Stomach (tissue), 9 donors: ENCODE data around the gene FBXL17. TPM values are rescaled to one million over a fixed set of nuclear protein-coding genes. Genes with fewer than 3 reads are reported as not detected.

ENCODE experiments used
- DNase-seq, 2 donors: peaks; one replicate each; pipeline versions ENCODE4 v3.0.0 to v3.0.0-alpha.2; 2013 to 2019
- H3K27ac ChIP-seq, 5 donors: fragments of 200-600 bp in 4 of 5; sonication (generic) in 4 of 5; one replicate each; pipeline ENCODE4 v1.5.1; 2013 to 2019; ENCODE audit warnings: mild to moderate bottlenecking in 1 of 5, moderate library complexity in 1 of 5
- H3K27me3 ChIP-seq, 3 donors: fragments of 200-600 bp; sonication (generic); one replicate each; pipeline ENCODE4 v1.5.1; 2017 to 2019; ENCODE audit warnings: mixed run types in 1 of 3
- H3K36me3 ChIP-seq, 4 donors: fragments of 200-600 bp; sonication (generic); 1 replicate in 3 of 4; 2 replicates in 1 of 4; pipeline ENCODE4 v1.5.1; 2016 to 2019
- H3K4me1 ChIP-seq, 4 donors: fragments of 200-600 bp; sonication (generic); one replicate each; pipeline ENCODE4 v1.5.1; 2016 to 2019
- H3K4me3 ChIP-seq, 4 donors: fragments of 200-600 bp; sonication (generic) in 3 of 4; one replicate each; pipeline ENCODE4 v1.5.1; 2016 to 2019; ENCODE audit warnings: mild to moderate bottlenecking in 1 of 4
- H3K9me3 ChIP-seq, 4 donors: fragments of 200-600 bp; sonication (generic); one replicate each; pipeline ENCODE4 v1.5.1; 2016 to 2019
- EP300 ChIP-seq: sonication (generic); formaldehyde crosslinking; IDR thresholded peaks from one replicate; pipeline ENCODE4 v1.6.1; 2017; ENCODE audit warnings: antibody characterized with exemption
- POLR2A ChIP-seq, 4 donors: fragments of 450-650 bp; IDR thresholded peaks; one replicate each; pipeline ENCODE4 v1.6.1; 2016; ENCODE audit warnings: antibody characterized with exemption in 4 of 4, control low read depth in 2 of 4, mild to moderate bottlenecking in 1 of 4, moderate library complexity in 1 of 4
- POLR2AphosphoS5 ChIP-seq, 3 donors: sonication (generic); formaldehyde crosslinking; IDR thresholded peaks; one replicate each; pipeline ENCODE4 v1.6.1; 2016; ENCODE audit warnings: antibody characterized with exemption in 3 of 3
- WGBS, 5 donors: extraction: QIAGEN DNeasy Blood & Tissue Kit in 3 of 5; methylation state at CpG; one replicate each; pipeline versions ENCODE4 v1.1.5 to v1.1.7; 2013 to 2018; 5-methylcytosine and 5-hydroxymethylcytosine counted together
- intact Hi-C: fragments of 100-400 bp; cut with DNase I; formaldehyde crosslinking; loops from one replicate; pipeline ENCODE4 v1.15.1; 2023; ENCODE audit warnings: low total_unique reads
- polyA plus RNA-seq, 3 donors: library from polyadenylated mRNA; stranded (reverse); fragments of 200-250 nt; gene quantifications; one replicate each; pipeline ENCODE4 v1.2.3, GENCODE V29; 2013
- total RNA-seq, 5 donors: library from RNA; depleted of rRNA; stranded (reverse); fragments of >200 nt; gene quantifications; one replicate each; pipeline versions ENCODE4 v1.1.0 to v1.2.3, GENCODE V29; 2014 to 2016
- TF ChIP-seq, protein P1 (sequence below), 7 experiments: fragments of 450-650 bp in 4 of 7; fragments of 200-600 bp in 3 of 7; sonication (generic) in 3 of 7; IDR thresholded peaks; one replicate each; pipeline ENCODE4 v1.5.1; 2016 to 2019; ENCODE audit warnings: antibody characterized with exemption in 7 of 7, control low read depth in 2 of 7, mild to moderate bottlenecking in 1 of 7
- donor health status: healthy with polysubstance abuse.
- donor health status: Bipolar disorder and iron deficiency.
- donor health status: healthy.

FBXL17 gene
- total and polyA plus RNA-seq, 8 donors: 3.8 to 28.0 (median 14.4) TPM

DNA sequence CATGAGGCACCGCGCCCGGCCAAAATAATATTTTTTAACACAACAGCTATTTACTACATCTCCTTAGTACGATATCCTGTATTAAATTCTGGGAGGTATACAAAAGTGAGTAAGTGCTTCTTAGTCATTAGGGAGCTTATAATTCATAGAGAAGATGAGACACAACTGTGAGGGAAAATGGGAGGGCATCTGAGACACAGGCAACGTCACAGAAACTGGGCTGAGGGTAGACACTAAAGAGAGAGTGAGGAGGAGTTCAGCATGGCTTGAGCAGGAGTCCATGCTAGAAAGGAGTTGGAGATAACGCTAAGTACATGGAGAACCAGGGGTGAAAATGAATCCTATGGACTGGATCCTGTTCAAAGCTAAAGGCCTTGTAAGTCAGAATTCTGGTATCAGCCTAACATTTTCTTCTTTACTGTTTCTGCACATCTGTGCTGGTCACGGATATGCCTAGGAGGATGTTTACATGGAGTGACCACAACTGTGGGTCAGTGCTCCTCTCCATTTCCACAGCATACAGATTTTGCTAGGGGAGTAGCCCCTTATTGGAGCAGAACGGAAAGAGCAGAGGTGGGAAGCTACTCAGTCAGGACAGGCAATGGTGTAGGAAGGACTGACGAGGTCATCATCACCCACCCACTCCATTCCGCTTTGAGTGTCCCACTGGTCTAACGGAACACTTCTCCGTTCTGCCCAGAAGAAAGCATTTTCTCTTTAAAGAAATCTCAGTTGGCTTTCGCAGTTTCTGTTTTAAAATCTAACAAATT is 400.8 kb downstream of the FBXL17 start:
- 92 to 95% (median 93%) methylated on average over 13 of the region's 13 CpGs for WGBS, 5 donors
- no peak for DNase-seq
- no peak overlapping the region for H3K4me3 ChIP-seq
- no peaks in the 10 kb centered on the region for H3K36me3 ChIP-seq
- peaks cover 0 to 14% (median 4%) of the 10 kb centered on the region in 4 donors for H3K4me1 ChIP-seq
- TF ChIP-seq EP300 (no peak), POLR2AphosphoS5 (IDR thresholded peaks at IDR 0.05) (no peak), POLR2A (IDR thresholded peaks at IDR 0.05) (no peak)
- TF ChIP-seq, protein P1, sequence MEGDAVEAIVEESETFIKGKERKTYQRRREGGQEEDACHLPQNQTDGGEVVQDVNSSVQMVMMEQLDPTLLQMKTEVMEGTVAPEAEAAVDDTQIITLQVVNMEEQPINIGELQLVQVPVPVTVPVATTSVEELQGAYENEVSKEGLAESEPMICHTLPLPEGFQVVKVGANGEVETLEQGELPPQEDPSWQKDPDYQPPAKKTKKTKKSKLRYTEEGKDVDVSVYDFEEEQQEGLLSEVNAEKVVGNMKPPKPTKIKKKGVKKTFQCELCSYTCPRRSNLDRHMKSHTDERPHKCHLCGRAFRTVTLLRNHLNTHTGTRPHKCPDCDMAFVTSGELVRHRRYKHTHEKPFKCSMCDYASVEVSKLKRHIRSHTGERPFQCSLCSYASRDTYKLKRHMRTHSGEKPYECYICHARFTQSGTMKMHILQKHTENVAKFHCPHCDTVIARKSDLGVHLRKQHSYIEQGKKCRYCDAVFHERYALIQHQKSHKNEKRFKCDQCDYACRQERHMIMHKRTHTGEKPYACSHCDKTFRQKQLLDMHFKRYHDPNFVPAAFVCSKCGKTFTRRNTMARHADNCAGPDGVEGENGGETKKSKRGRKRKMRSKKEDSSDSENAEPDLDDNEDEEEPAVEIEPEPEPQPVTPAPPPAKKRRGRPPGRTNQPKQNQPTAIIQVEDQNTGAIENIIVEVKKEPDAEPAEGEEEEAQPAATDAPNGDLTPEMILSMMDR (IDR thresholded peaks at IDR 0.05): no peak
- no peaks in the 10 kb centered on the region for H3K9me3 ChIP-seq
- H3K27ac ChIP-seq: no peak overlapping the region
- no peaks in the 10 kb centered on the region for H3K27me3 ChIP-seq
- intact Hi-C loops: no loop called here

DNA sequence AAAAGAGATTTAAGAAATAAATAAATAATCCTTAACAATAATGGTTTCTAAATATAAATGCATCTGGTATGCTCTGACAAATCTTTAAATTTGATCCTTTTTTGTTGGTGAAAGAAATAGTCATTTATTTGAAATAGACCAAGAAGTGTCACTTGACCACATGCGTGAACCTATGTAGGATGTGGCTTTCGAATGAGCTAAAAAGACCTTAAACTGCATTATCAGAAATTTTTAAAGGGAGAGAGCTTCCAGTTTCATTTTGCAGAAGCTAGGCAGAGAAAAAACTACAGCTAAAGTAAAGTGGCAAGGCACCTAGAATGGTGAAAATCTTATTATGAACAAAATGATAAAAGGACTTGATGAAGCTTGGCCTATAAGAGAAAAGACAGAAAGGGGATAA is 402.0 kb downstream of the FBXL17 start:
- intact Hi-C loops: no loop called here
- no peak overlapping the region for H3K27ac ChIP-seq
- 76 to 86% (median 77%) methylated on average over 2 of the region's 2 CpGs for WGBS, 5 donors
- H3K36me3 ChIP-seq: no peaks in the 10 kb centered on the region
- H3K4me3 ChIP-seq: no peak overlapping the region
- no peak for DNase-seq
- H3K9me3 ChIP-seq: no peaks in the 10 kb centered on the region
- H3K4me1 ChIP-seq: peaks cover 0 to 7% (median 3%) of the 10 kb centered on the region in 4 donors
- no peak for TF ChIP-seq EP300
- TF ChIP-seq POLR2AphosphoS5 (IDR thresholded peaks at IDR 0.05): no peak
- TF ChIP-seq, protein P1 (IDR thresholded peaks at IDR 0.05): no peak
- TF ChIP-seq POLR2A (IDR thresholded peaks at IDR 0.05): no peak
- H3K27me3 ChIP-seq: no peaks in the 10 kb centered on the region

DNA sequence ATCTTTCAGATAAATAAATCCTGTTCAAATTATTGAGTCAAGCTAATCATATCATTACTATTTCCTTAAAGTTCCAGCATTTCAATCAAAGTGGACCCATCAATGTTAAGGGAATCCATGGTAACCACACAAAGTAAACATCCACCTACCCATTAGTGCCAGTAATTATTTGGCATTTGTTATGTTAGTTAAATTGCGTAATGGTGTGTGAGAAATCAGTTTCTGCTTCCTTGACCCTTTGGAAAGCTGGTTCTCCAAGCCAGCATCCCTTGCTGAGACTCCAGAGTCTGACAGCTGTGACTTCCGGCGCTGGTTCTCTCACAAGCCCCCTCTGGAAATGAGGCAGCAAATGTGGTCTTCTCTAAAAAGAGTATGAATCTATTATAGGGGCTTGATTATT is 402.6 kb downstream of the FBXL17 start:
- Histone ChIP-seq H3K36me3 (no peaks in the 10 kb centered on the region), H3K27me3 (no peaks in the 10 kb centered on the region), H3K4me3 (no peak overlapping the region), H3K4me1 (peaks cover 0 to 7% (median 3%) of the 10 kb centered on the region in 4 donors), H3K9me3 (no peaks in the 10 kb centered on the region), H3K27ac (no peak overlapping the region)
- 78 to 82% (median 80%) methylated on average over 3 of the region's 3 CpGs for WGBS, 5 donors
- peak in 1 of 2 donors; percentile 47 for DNase-seq
- TF ChIP-seq EP300 (no peak), POLR2A (IDR thresholded peaks at IDR 0.05) (no peak), POLR2AphosphoS5 (IDR thresholded peaks at IDR 0.05) (no peak)
- TF ChIP-seq, protein P1 (IDR thresholded peaks at IDR 0.05): no peak
- intact Hi-C loops: no loop called here

DNA sequence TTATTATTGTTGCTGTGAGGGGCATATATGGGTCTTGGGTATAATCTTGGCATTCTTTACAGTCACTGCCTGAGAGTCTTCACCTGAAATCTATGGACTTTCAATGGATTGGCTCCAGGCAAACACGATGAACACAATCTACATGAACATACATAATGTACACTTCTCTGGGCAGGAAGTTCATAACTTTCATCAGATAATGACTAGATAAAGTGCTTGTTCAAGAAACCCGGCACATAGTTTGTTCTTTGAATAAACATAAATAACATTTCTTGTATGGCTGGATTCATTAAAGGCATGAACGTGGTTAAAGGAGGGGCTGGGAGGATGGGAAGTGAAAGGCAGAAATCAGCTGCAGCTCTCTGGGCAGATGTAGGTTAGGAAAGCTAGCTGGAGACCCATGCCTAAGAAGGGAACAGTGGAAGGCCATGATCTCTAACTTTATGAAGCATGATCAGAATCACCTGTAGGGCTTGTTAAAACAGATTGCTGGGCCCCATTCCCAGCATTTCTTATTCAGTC is 404.3 kb downstream of the FBXL17 start:
- H3K9me3 ChIP-seq: no peaks in the 10 kb centered on the region
- intact Hi-C loops: no loop called here
- H3K27me3 ChIP-seq: no peaks in the 10 kb centered on the region
- 20 to 45% (median 27%) methylated on average over 3 of the region's 3 CpGs for whole genome bisulfite sequencing, 5 donors
- H3K36me3 ChIP-seq: no peaks in the 10 kb centered on the region
- H3K4me1 ChIP-seq: peaks cover 0 to 7% (median 3%) of the 10 kb centered on the region in 4 donors
- no peak overlapping the region for H3K27ac ChIP-seq
- TF ChIP-seq POLR2AphosphoS5 (IDR thresholded peaks at IDR 0.05): no peak
- TF ChIP-seq, protein P1 (IDR thresholded peaks at IDR 0.05): no peak
- no peak for TF ChIP-seq POLR2A (IDR thresholded peaks at IDR 0.05)
- TF ChIP-seq EP300: no peak
- DNase-seq: no peak
- no peak overlapping the region for H3K4me3 ChIP-seq
